ENCODE results near the gene PWWP2B.

DNA sequence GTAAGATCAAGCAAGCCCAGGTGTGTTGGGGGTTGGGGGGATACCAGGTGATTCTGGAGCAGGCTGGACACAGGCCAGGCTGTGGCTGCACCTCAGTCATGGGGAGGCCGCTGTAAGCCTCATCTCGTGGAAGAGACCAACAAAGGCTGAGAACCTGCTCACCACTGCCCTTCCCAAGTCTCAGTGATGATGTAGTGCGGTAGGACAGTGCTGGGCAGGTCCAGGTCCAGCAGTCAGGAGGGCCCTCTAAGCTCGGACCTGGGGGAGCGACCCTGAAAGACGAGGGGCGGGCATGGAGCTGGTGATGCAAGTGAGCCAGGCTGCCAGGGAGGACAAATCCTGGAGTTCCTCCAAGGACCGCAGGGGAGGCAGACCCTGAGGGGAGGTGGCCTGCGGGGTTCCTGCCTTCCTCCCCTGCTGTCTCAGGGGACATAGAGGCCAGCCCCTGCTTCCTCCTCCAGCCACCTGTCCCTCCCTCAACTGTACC is 3.3 kb upstream of the PWWP2B start:
- TF ChIP-seq, protein P1, sequence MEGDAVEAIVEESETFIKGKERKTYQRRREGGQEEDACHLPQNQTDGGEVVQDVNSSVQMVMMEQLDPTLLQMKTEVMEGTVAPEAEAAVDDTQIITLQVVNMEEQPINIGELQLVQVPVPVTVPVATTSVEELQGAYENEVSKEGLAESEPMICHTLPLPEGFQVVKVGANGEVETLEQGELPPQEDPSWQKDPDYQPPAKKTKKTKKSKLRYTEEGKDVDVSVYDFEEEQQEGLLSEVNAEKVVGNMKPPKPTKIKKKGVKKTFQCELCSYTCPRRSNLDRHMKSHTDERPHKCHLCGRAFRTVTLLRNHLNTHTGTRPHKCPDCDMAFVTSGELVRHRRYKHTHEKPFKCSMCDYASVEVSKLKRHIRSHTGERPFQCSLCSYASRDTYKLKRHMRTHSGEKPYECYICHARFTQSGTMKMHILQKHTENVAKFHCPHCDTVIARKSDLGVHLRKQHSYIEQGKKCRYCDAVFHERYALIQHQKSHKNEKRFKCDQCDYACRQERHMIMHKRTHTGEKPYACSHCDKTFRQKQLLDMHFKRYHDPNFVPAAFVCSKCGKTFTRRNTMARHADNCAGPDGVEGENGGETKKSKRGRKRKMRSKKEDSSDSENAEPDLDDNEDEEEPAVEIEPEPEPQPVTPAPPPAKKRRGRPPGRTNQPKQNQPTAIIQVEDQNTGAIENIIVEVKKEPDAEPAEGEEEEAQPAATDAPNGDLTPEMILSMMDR (IDR thresholded peaks at IDR 0.05): no peak
- TF ChIP-seq ZNF423 (CRISPR knock-in tag; IDR thresholded peaks at IDR 0.05) (no peak), NR2C2 (CRISPR knock-in tag; IDR thresholded peaks at IDR 0.05) (no peak), ELF4 (CRISPR knock-in tag; IDR thresholded peaks at IDR 0.05; ENCODE audit: low read depth) (no peak), FOXP1 (CRISPR knock-in tag; IDR thresholded peaks at IDR 0.05; ENCODE audit: borderline replicate concordance) (no peak), ETV6 (CRISPR knock-in tag; IDR thresholded peaks at IDR 0.05) (no peak), CBFB (CRISPR knock-in tag; IDR thresholded peaks at IDR 0.05; ENCODE audit: low read depth) (no peak)
- TF ChIP-seq, protein P2, sequence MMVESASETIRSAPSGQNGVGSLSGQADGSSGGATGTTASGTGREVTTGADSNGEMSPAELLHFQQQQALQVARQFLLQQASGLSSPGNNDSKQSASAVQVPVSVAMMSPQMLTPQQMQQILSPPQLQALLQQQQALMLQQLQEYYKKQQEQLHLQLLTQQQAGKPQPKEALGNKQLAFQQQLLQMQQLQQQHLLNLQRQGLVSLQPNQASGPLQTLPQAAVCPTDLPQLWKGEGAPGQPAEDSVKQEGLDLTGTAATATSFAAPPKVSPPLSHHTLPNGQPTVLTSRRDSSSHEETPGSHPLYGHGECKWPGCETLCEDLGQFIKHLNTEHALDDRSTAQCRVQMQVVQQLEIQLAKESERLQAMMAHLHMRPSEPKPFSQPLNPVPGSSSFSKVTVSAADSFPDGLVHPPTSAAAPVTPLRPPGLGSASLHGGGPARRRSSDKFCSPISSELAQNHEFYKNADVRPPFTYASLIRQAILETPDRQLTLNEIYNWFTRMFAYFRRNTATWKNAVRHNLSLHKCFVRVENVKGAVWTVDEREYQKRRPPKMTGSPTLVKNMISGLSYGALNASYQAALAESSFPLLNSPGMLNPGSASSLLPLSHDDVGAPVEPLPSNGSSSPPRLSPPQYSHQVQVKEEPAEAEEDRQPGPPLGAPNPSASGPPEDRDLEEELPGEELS (CRISPR knock-in tag; IDR thresholded peaks at IDR 0.05): no peak
- TF ChIP-seq, protein P3, sequence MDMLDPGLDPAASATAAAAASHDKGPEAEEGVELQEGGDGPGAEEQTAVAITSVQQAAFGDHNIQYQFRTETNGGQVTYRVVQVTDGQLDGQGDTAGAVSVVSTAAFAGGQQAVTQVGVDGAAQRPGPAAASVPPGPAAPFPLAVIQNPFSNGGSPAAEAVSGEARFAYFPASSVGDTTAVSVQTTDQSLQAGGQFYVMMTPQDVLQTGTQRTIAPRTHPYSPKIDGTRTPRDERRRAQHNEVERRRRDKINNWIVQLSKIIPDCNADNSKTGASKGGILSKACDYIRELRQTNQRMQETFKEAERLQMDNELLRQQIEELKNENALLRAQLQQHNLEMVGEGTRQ (CRISPR knock-in tag; IDR thresholded peaks at IDR 0.05): no peak
- TF ChIP-seq, protein P4, sequence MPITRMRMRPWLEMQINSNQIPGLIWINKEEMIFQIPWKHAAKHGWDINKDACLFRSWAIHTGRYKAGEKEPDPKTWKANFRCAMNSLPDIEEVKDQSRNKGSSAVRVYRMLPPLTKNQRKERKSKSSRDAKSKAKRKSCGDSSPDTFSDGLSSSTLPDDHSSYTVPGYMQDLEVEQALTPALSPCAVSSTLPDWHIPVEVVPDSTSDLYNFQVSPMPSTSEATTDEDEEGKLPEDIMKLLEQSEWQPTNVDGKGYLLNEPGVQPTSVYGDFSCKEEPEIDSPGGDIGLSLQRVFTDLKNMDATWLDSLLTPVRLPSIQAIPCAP (CRISPR knock-in tag; IDR thresholded peaks at IDR 0.05): no peak
- TF ChIP-seq, protein P5, sequence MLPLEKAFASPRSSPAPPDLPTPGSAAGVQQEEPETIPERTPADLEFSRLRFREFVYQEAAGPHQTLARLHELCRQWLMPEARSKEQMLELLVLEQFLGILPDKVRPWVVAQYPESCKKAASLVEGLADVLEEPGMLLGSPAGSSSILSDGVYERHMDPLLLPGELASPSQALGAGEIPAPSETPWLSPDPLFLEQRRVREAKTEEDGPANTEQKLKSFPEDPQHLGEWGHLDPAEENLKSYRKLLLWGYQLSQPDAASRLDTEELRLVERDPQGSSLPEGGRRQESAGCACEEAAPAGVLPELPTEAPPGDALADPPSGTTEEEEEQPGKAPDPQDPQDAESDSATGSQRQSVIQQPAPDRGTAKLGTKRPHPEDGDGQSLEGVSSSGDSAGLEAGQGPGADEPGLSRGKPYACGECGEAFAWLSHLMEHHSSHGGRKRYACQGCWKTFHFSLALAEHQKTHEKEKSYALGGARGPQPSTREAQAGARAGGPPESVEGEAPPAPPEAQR (CRISPR knock-in tag; IDR thresholded peaks at IDR 0.05): no peak
- TF ChIP-seq, protein P6, sequence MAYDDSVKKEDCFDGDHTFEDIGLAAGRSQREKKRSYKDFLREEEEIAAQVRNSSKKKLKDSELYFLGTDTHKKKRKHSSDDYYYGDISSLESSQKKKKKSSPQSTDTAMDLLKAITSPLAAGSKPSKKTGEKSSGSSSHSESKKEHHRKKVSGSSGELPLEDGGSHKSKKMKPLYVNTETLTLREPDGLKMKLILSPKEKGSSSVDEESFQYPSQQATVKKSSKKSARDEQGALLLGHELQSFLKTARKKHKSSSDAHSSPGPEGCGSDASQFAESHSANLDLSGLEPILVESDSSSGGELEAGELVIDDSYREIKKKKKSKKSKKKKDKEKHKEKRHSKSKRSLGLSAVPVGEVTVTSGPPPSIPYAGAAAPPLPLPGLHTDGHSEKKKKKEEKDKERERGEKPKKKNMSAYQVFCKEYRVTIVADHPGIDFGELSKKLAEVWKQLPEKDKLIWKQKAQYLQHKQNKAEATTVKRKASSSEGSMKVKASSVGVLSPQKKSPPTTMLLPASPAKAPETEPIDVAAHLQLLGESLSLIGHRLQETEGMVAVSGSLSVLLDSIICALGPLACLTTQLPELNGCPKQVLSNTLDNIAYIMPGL (CRISPR knock-in tag; IDR thresholded peaks at IDR 0.05): no peak
- TF ChIP-seq, protein P7, sequence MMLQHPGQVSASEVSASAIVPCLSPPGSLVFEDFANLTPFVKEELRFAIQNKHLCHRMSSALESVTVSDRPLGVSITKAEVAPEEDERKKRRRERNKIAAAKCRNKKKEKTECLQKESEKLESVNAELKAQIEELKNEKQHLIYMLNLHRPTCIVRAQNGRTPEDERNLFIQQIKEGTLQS (CRISPR knock-in tag; conservative IDR thresholded peaks at IDR 0.05): no peak
- TF ChIP-seq, protein P8, sequence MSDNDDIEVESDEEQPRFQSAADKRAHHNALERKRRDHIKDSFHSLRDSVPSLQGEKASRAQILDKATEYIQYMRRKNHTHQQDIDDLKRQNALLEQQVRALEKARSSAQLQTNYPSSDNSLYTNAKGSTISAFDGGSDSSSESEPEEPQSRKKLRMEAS (CRISPR knock-in tag; IDR thresholded peaks at IDR 0.05): no peak

All from WTC11 (cell line).